PC-9 (cell line): Measurements from ENCODE around the gene DMGDH.

Experiments
- EZH2 ChIP-seq: fragments of 200-600 bp; sonication (generic); IDR thresholded peaks from 2 replicates; pipeline ENCODE4 v1.8.0; 2017; ENCODE audit warnings: antibody characterized with exemption, low read depth
- TF ChIP-seq, protein P1 (sequence below): fragments of 200-600 bp; sonication (generic); conservative IDR thresholded peaks from 2 replicates; pipeline ENCODE4 v1.6.1; 2017; ENCODE audit warnings: mixed run types, antibody characterized with exemption, mild to moderate bottlenecking, moderate library complexity

DNA sequence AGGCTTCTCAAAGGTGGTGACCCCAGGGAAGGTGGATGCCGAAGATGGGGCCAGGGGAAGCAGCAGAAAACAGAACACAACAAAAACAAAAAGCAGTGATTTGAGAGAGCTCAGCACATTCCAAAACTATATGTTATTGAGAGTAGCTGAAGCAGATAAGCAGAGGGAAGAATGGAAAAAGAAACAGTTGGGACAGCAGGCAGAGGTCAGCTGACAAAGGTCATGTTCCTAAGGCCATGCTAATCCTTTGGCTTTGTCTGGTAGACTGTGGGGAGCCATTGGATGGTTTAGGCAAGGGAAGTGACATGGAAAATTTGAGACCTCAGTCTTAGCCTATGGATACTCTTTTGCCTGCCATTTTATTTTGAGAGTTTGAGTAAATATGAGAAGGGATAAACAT lies 14.5 kb downstream of the DMGDH start:
- TF ChIP-seq, protein P1, sequence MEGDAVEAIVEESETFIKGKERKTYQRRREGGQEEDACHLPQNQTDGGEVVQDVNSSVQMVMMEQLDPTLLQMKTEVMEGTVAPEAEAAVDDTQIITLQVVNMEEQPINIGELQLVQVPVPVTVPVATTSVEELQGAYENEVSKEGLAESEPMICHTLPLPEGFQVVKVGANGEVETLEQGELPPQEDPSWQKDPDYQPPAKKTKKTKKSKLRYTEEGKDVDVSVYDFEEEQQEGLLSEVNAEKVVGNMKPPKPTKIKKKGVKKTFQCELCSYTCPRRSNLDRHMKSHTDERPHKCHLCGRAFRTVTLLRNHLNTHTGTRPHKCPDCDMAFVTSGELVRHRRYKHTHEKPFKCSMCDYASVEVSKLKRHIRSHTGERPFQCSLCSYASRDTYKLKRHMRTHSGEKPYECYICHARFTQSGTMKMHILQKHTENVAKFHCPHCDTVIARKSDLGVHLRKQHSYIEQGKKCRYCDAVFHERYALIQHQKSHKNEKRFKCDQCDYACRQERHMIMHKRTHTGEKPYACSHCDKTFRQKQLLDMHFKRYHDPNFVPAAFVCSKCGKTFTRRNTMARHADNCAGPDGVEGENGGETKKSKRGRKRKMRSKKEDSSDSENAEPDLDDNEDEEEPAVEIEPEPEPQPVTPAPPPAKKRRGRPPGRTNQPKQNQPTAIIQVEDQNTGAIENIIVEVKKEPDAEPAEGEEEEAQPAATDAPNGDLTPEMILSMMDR = no peak
- no peak for TF ChIP-seq EZH2
